Transverse colon (tissue), 4 donors: Measurements from ENCODE around the gene ZC4H2.

ENCODE experiments used
- POLR2A ChIP-seq: fragments of 450-650 bp; IDR thresholded peaks from one replicate; pipeline ENCODE4 v1.6.1; 2016; ENCODE audit warnings: antibody characterized with exemption, mild to moderate bottlenecking, moderate library complexity
- POLR2AphosphoS5 ChIP-seq, 3 donors: sonication (generic); formaldehyde crosslinking; IDR thresholded peaks; one replicate each; pipeline ENCODE4 v1.6.1; 2016; ENCODE audit warnings: antibody characterized with exemption in 3 of 3
- TF ChIP-seq, protein P1 (sequence below), 5 experiments: fragments of 200-600 bp in 3 of 5; fragments of 450-650 bp in 2 of 5; sonication (generic) in 3 of 5; IDR thresholded peaks; 1 replicate in 2 of 5; 2 replicates in 3 of 5; pipeline ENCODE4 v1.5.1; 2016 to 2017; ENCODE audit warnings: antibody characterized with exemption in 5 of 5, inconsistent platforms in 3 of 5, mild to moderate bottlenecking in 2 of 5, moderate library complexity in 1 of 5

DNA sequence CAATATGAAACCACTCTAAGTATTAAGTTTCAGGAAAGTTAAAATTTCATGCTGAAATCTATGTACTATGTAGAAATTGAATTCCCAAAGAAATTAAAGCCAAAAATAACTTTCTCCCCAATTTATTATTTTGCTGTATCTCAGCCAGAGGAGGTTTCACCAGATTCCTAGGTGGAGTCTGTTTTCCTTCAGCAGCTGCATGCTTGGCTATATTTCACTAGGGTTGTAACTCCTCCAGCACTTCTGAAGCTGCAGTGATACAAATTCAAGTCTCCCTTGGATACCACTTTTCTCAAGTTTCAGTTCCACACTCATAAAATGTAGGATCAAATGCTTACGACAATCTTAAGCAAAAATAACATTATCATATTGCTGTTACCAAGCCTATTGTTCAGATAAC lies 41.2 kb upstream of the ZC4H2 start:
- TF ChIP-seq, protein P1, sequence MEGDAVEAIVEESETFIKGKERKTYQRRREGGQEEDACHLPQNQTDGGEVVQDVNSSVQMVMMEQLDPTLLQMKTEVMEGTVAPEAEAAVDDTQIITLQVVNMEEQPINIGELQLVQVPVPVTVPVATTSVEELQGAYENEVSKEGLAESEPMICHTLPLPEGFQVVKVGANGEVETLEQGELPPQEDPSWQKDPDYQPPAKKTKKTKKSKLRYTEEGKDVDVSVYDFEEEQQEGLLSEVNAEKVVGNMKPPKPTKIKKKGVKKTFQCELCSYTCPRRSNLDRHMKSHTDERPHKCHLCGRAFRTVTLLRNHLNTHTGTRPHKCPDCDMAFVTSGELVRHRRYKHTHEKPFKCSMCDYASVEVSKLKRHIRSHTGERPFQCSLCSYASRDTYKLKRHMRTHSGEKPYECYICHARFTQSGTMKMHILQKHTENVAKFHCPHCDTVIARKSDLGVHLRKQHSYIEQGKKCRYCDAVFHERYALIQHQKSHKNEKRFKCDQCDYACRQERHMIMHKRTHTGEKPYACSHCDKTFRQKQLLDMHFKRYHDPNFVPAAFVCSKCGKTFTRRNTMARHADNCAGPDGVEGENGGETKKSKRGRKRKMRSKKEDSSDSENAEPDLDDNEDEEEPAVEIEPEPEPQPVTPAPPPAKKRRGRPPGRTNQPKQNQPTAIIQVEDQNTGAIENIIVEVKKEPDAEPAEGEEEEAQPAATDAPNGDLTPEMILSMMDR (IDR thresholded peaks at IDR 0.05): no peak
- TF ChIP-seq POLR2AphosphoS5 (IDR thresholded peaks at IDR 0.05) (no peak), POLR2A (no peak)
